ENCODE data around the gene SMG7. TPM values are rescaled to one million over a fixed set of nuclear protein-coding genes. Genes with fewer than 3 reads are reported as not detected.

The SMG7 gene
- polyA plus RNA-seq, 2 of the 4 experiments (the other 2 are of a cell fraction): 27.2 to 51.3 TPM

DNA sequence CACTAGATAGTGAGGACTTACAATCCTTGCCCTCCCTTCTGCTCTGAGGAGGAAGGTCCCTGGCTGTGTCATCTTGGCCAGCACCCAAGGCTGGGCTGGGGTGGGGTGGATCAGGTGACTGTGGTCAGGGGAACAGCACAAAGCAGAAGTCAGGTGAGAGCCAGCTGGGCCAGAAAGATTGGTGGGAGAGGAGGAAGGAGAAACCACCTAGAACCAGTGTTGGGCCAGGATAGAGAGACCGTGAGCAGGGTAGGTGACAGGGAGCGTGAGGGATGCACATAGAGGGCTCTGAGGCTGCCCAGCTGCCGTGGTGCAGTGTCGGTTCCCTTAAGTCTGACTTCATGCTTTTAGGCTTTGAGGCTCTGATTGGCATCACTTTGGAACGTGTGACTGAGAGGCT is 95.3 kb downstream of the SMG7 start:
- peak overlapping the region in 1 of 2 experiments; percentile 12; a peak in 2 of 6 replicates for H3K27ac ChIP-seq
- ATAC-seq (peak; percentile 31 to 32; a peak in 4 of 6 replicates), FAIRE-seq (no peak), DNase-seq (ENCODE audit: low read depth in 1 of 2, low spot score in 1 of 2) (no peak)
- WGBS (ENCODE audit: missing lambda C conversion rate): 86% methylated on average over 5 of the region's 5 CpGs
- H3K4me2 ChIP-seq: no peak overlapping the region
- H3K9me3 ChIP-seq: no peaks in the 10 kb centered on the region
- ChIA-PET POLR2A (no interaction called here), CTCF (interaction anchor here (0.6 to 1.8 kb wide), 4 partner anchors 21 to 286 kb away, joined by 3 to 5 read pairs (median 4); no protein-coding TSS in a partner anchor)
- TF ChIP-seq CBX8 (IDR thresholded peaks at IDR 0.05) (no peak), HOXA7 (CRISPR knock-in tag; IDR thresholded peaks at IDR 0.05) (no peak), ZC3H11A (IDR thresholded peaks at IDR 0.05) (no peak), TFCP2L1 (CRISPR knock-in tag; IDR thresholded peaks at IDR 0.05) (no peak), EP300 (IDR thresholded peaks at IDR 0.05) (no peak), ZNF302 (CRISPR knock-in tag; IDR thresholded peaks at IDR 0.05) (no peak), EHMT2 (IDR thresholded peaks at IDR 0.05; ENCODE audit: low read depth) (no peak), ESRRA (IDR thresholded peaks at IDR 0.05; ENCODE audit: borderline replicate concordance, low read length) (no peak), SMC3 (IDR thresholded peaks at IDR 0.05) (no peak), MAFK (IDR thresholded peaks at IDR 0.05; ENCODE audit: partially characterized antibody) (no peak), RARB (CRISPR knock-in tag; IDR thresholded peaks at IDR 0.05) (no peak)
- TF ChIP-seq, protein P1, sequence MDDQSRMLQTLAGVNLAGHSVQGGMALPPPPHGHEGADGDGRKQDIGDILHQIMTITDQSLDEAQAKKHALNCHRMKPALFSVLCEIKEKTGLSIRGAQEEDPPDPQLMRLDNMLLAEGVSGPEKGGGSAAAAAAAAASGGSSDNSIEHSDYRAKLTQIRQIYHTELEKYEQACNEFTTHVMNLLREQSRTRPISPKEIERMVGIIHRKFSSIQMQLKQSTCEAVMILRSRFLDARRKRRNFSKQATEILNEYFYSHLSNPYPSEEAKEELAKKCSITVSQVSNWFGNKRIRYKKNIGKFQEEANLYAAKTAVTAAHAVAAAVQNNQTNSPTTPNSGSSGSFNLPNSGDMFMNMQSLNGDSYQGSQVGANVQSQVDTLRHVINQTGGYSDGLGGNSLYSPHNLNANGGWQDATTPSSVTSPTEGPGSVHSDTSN (IDR thresholded peaks at IDR 0.05): no peak
- peaks cover 23% of the 10 kb centered on the region for H3K4me1 ChIP-seq
- H3K4me3 ChIP-seq: no peak overlapping the region

DNA sequence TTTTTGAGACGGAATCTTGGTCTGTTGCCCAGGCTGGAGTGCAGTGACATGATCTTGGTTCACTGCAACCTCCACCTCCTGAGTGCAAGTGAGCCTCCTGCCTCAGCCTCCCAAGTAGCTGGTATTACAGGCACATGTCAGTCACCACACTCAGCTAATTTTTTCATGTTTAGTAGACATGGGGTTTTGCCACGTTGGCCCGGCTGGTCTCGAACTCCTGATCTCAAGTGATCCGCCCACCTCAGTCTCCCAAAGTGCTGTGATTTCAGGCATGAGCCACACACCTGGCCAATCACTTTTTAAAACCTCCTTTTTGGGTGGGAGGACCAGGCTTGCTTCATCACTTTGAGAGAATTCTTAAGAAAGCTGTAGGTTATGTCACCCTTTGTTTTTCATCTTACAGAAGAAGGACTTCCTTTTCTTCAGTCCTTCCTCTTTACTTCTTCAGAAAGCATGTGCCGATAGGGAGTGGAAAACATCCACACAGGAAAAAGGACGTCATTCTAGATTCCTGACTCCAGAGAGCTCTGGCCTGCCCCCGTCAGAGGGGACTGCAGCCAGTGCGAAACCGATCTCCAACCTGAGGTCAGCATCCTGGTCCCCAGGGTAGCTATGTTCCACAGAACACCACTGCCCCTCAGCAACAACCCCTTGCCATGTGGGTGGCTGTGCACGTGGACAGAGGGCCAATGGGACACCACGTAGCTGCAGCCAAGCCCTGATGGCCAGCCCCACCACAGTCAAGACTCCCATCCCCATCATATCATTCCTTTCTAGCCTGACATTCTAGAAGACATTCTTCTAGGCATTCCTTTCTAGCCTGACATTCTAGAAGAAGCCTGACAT is 96.1 kb downstream of the SMG7 start:
- ATAC-seq: peak in 1 of 2 experiments; percentile 19; a peak in 3 of 6 replicates
- Histone ChIP-seq H3K4me3 (no peak overlapping the region), H3K4me1 (peaks cover 23% of the 10 kb centered on the region), H3K27ac (peak overlapping the region; percentile 53 to 56; a peak in 5 of 6 replicates), H3K9me3 (no peaks in the 10 kb centered on the region), H3K4me2 (peak overlapping the region; percentile 55)
- no peak for DNase-seq (ENCODE audit: low read depth in 1 of 2, low spot score in 1 of 2)
- no peak for FAIRE-seq
- CTCF ChIA-PET: interaction anchor here (0.6 to 1.8 kb wide), 7 partner anchors 10 to 287 kb away, joined by 3 to 5 read pairs (median 4); partner anchors contain the start of gene ARPC5
- POLR2A ChIA-PET: interaction anchor here (1.5 kb wide), 1 partner anchor 29 kb away, joined by 3 read pairs; no protein-coding TSS in a partner anchor
- 92% methylated on average over 12 of the region's 12 CpGs for WGBS (ENCODE audit: missing lambda C conversion rate)
- TF ChIP-seq HOXA7 (CRISPR knock-in tag; IDR thresholded peaks at IDR 0.05): no peak
- no peak for TF ChIP-seq RAD21 (conservative IDR thresholded peaks at IDR 0.05 in 1 of 2, IDR thresholded peaks at IDR 0.05 in 1 of 2)
- no peak for TF ChIP-seq POLR2A (IDR thresholded peaks at IDR 0.05; ENCODE audit: low read length)
- TF ChIP-seq RCOR1 (IDR thresholded peaks at IDR 0.05; ENCODE audit: low read depth, low read length): no peak

DNA sequence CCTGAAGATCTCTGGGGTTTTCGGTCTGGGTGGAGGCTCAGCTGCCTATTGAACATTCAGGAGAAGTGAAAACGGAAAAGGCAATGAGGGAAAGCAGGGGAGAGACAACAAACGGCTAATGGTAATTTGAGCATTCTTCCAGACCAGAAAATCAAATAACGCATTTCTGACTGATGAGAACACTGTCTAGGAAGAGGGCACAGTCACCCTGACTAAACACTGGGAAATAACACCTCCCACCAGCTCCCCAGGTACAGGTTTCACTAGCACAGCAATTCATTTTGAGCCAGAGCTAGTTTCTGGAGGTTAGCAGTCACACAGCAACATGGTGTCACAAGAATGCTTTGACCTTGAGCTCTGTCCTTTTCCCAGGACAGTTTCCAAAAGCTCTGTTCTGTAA is 96.8 kb downstream of the SMG7 start:
- ChIA-PET CTCF (interaction anchor here (0.7 to 1.8 kb wide), 4 partner anchors 9 to 66 kb away, joined by 3 to 5 read pairs (median 4); partner anchors contain the start of gene ARPC5), POLR2A (interaction anchor here (1.5 kb wide), 1 partner anchor 30 kb away, joined by 3 read pairs; no protein-coding TSS in a partner anchor)
- Histone ChIP-seq H3K4me1 (peaks cover 23% of the 10 kb centered on the region), H3K4me2 (peak overlapping the region; percentile 55), H3K9me3 (no peaks in the 10 kb centered on the region), H3K27ac (peak overlapping the region; percentile 53 to 56), H3K4me3 (no peak overlapping the region)
- FAIRE-seq (no peak), ATAC-seq (peak in 1 of 2 experiments; percentile 65; a peak in 3 of 6 replicates), DNase-seq (ENCODE audit: low read depth in 1 of 2, low spot score in 1 of 2) (peak; percentile 18 to 56)
- 25% methylated on average over 4 of the region's 4 CpGs for WGBS (ENCODE audit: missing lambda C conversion rate)
- TF ChIP-seq MAFK (IDR thresholded peaks at IDR 0.05; ENCODE audit: partially characterized antibody): peak; percentile 2
- no peak for TF ChIP-seq FOSL2 (IDR thresholded peaks at IDR 0.05)
- TF ChIP-seq FOSL2 (CRISPR knock-in tag; IDR thresholded peaks at IDR 0.05): peak; percentile 19; the same call in 1 of the 2 replicates
- TF ChIP-seq HOXA7 (CRISPR knock-in tag; IDR thresholded peaks at IDR 0.05): no peak

DNA sequence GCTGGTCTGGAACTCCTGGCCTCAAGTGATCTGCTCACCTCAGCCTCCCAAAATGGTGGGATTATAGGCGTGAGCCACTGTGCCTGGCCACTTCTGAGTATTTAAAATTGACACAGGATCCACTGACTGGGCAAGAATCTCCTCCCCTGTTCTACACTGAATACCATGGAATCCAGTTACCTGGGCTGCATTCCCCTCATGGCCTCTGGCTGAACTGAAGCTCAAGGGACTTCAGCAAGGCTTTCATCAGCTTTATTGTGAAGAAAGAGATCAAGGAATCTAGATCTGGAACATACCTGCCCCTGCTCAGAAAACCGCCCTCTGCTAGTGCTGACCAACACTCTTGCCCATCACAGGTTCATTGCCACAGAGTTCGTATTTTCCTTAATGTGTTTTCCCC is 97.5 kb downstream of the SMG7 start:
- 91% methylated on average over 3 of the region's 3 CpGs for WGBS (ENCODE audit: missing lambda C conversion rate)
- no peaks in the 10 kb centered on the region for H3K9me3 ChIP-seq
- H3K27ac ChIP-seq: peak overlapping the region; percentile 24 to 56; a peak in 4 of 6 replicates
- H3K4me3 ChIP-seq: no peak overlapping the region
- ChIA-PET POLR2A (interaction anchor here (1.5 kb wide), 1 partner anchor 31 kb away, joined by 3 read pairs; no protein-coding TSS in a partner anchor), CTCF (interaction anchor here (0.9 to 1.8 kb wide), 5 partner anchors 8 to 99 kb away, joined by 3 to 7 read pairs (median 4); partner anchors contain the start of gene ARPC5)
- ATAC-seq: no peak
- no peak for FAIRE-seq
- peaks cover 23% of the 10 kb centered on the region for H3K4me1 ChIP-seq
- DNase-seq (ENCODE audit: low read depth in 1 of 2, low spot score in 1 of 2): no peak
- no peak overlapping the region for H3K4me2 ChIP-seq
- TF ChIP-seq RFX5 (IDR thresholded peaks at IDR 0.05) (no peak), CHD2 (IDR thresholded peaks at IDR 0.05; ENCODE audit: low read length, partially characterized antibody) (no peak), HEYL (CRISPR knock-in tag; IDR thresholded peaks at IDR 0.05) (no peak), ESRRA (IDR thresholded peaks at IDR 0.05; ENCODE audit: borderline replicate concordance, low read length) (no peak), MYC (IDR thresholded peaks at IDR 0.05; ENCODE audit: borderline replicate concordance, low read length) (no peak), CBX2 (IDR thresholded peaks at IDR 0.05; ENCODE audit: borderline replicate concordance, low read depth) (no peak), SREBF2 (IDR thresholded peaks at IDR 0.05) (no peak), KDM5A (IDR thresholded peaks at IDR 0.05) (no peak), FOSB (CRISPR knock-in tag; IDR thresholded peaks at IDR 0.05) (no peak), NFE2L2 (conservative IDR thresholded peaks at IDR 0.05; ENCODE audit: low read length) (no peak), RNF2 (IDR thresholded peaks at IDR 0.05; ENCODE audit: borderline replicate concordance, low read depth) (no peak)
- TF ChIP-seq, protein P2, sequence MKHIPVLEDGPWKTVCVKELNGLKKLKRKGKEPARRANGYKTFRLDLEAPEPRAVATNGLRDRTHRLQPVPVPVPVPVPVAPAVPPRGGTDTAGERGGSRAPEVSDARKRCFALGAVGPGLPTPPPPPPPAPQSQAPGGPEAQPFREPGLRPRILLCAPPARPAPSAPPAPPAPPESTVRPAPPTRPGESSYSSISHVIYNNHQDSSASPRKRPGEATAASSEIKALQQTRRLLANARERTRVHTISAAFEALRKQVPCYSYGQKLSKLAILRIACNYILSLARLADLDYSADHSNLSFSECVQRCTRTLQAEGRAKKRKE (CRISPR knock-in tag; IDR thresholded peaks at IDR 0.05; ENCODE audit: low read depth): no peak
